Uterus (tissue), 2 donors: Measurements from ENCODE around the gene TTC32.

Experiments used
- POLR2A ChIP-seq, 2 donors: fragments of 450-650 bp; IDR thresholded peaks; one replicate each; pipeline ENCODE4 v1.6.1; 2016; ENCODE audit warnings: antibody characterized with exemption in 2 of 2, mild to moderate bottlenecking in 1 of 2, moderate library complexity in 1 of 2
- TF ChIP-seq, protein P1 (sequence below), 4 experiments: fragments of 200-600 bp in 2 of 4; fragments of 450-650 bp in 2 of 4; sonication (generic) in 2 of 4; IDR thresholded peaks; one replicate each; pipeline ENCODE4 v1.5.1; 2016 to 2019; ENCODE audit warnings: antibody characterized with exemption in 4 of 4, mild to moderate bottlenecking in 2 of 4, moderate library complexity in 1 of 4

DNA sequence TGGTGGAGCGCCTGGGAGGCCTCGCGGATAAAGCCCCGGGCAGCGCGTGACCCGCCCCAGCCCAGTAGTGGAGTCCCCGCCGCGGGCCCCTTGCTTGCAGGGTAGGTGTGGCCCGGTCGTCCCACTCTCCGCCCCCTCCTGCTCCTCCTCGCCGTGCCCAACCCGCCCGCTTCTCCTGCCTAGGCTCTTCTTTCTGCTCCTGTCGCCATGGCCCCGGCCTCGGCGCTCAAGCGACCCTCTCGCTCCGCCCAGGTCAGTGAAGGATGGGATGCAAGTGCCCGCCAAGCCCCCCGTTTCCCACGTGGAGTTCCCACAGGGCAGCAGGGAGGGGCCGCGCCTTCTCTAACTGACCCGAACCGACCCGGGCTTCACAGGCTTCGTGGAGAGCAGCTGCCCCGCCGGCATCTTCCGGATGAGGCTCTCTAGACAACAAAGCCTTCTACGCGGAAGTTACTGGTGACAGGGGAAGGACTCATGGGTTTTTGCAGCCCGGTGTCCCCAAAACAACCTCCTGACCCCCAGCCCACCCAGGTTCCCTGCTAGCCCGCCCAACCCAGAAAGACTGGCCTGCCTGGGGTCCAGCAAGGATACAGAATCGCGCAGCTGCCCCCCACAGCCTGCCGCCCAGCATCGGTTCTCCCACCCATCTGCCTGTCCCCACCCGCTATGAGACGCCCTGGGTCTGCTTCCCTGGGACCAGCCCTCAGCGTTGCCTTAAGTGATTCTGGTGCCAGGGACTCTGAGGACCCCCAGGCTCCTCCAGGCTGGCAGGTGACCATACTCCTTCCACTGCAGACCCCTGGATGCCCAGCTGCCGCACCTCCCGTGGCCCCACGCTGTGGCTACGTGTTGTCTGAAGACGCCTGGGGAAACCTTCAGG is 32.8 kb downstream of the TTC32 start:
- TF ChIP-seq, protein P1, sequence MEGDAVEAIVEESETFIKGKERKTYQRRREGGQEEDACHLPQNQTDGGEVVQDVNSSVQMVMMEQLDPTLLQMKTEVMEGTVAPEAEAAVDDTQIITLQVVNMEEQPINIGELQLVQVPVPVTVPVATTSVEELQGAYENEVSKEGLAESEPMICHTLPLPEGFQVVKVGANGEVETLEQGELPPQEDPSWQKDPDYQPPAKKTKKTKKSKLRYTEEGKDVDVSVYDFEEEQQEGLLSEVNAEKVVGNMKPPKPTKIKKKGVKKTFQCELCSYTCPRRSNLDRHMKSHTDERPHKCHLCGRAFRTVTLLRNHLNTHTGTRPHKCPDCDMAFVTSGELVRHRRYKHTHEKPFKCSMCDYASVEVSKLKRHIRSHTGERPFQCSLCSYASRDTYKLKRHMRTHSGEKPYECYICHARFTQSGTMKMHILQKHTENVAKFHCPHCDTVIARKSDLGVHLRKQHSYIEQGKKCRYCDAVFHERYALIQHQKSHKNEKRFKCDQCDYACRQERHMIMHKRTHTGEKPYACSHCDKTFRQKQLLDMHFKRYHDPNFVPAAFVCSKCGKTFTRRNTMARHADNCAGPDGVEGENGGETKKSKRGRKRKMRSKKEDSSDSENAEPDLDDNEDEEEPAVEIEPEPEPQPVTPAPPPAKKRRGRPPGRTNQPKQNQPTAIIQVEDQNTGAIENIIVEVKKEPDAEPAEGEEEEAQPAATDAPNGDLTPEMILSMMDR (IDR thresholded peaks at IDR 0.05) = no peak
- TF ChIP-seq POLR2A (IDR thresholded peaks at IDR 0.05) = no peak
